Measurements from ENCODE around the gene BLMH.

GRCh38 chr17:30332057-30332542, 40.4 kb upstream of the BLMH start:
- TF ChIP-seq CTCF (IDR thresholded peaks at IDR 0.05) (no peak), POLR2A (IDR thresholded peaks at IDR 0.05) (no peak)
